HG03460 (cell line): ENCODE results near the gene COIL.

Source experiments
- ATAC-seq: cut with Tn5 transposase; IDR thresholded peaks from one replicate; pipeline ENCODE4 v1.9.1; 2021; ENCODE audit not compliant: unreplicated experiment

Gene COIL

GRCh38 chr17:56910509-56911235 is 50.2 kb downstream of the COIL start:
- ATAC-seq: no peak

DNA sequence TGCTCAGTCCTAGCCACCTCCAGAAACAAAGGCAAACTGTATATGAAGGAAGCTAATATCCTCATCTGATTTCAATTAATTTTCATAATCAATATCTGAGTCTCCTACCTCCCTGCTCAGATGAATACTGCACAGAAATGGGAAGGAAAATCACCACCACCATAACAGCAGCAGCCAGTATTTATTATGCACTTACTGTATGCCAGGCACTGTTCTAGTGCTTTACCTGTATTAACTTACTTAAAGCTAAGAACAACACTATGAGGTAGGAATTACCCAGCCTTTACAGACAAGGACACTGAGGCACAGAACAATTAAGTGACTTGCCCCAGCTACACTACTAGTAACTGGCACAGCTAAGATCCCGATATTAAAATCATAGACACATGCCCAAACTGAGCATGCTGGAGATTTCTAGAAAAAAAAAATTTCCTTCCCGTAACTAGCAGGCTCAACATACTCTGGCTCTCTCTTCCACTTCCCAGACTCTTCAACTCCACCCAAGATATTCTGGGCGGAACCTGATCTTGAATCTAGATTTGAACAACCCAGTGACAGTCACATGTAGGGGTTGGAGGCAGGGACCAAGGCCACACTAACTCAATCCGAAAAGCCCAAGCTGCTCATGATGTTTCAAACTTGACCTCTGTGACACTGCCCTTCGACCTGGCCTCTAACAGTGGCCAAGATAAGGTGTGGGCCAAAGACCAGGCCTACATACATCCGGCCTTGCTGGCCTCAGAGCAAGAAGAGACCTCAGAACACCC is 50.9 kb downstream of the COIL start:
- ATAC-seq: no peak

DNA sequence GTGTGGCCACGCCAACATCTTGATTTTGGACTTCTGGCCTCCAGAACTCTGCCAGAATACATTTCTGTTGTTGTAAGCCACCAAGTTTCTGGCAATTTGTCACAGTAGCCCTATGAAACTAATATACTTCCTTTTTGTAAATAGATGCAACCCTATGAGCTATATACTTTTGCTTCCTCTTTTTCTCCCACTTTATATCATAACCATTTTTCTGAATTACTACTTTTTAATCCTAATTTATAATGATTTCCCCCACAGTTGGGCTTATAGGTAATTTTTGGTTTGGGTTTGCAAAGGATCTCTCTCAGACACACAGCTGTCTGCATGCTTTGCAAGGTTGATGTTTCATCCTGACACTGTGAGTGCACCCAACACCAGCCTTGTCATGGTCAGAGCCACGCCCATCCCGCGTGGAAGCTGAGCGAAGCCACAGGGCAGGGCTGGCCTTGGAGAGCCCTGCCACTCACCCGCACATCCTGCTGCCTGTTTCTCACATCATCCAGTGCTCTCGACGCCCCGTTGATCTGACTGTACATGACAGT is 52.8 kb downstream of the COIL start:
- ATAC-seq: peak; percentile 90

DNA sequence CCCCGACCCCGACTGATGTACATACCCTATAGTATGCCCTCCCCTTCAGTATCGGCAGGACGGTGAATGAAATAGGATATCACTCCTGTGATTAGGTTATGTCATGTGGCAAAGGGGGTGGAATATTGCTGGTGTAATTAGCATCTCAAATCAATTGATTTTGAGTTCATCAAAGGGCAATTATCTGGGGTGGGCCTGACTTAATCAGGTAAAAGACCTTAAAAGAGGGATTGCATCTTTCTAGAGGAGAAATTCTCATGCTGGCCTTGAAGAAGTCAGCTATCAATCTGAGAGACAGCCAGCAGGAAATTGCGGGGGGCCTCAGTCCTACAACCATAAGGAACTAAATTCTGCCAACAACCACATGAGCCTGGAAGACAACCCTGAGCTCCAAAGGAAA is 57.3 kb downstream of the COIL start:
- no peak for ATAC-seq

GRCh38 chr17:56902348-56902747 is 58.5 kb downstream of the COIL start:
- ATAC-seq: no peak

DNA sequence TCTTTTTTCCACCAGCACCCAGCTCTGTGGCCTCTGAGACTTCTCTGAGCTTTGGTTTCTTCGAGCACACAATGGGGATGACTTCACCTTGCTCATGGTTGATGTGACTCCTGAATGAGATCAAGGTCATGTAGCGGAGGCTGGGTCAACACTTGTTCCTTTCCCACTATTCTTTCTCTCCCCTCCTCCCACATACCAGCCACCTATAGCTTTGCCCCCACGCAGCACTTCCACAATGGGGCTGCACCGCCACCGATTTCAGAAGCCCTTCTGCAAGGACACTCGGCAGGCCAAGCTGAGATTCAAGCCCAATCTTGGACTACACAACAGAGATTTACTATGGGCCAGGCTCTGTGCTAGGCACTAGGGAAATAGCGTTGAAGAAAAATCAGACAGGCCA is 61.4 kb downstream of the COIL start:
- no peak for ATAC-seq

DNA sequence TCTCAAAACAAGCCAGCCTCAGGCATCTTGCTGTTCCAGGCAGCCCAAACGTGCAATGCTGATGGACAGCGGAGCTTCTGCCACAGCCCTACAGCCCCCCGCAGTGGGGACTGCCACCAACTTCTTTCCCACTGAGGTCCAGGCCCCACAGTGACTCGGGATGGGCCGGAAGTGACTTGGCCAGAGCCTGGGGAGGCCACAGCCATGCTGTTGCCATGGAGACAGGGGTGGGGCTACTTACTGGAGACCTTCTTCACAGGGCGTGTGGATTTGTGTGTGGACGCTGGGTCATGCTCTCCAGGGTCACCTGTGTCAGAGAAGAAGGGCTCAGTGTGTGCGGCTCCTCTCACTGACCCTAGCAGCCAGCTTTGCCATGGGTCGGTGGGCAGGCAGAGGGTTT is 62.0 kb downstream of the COIL start:
- ATAC-seq: no peak

- ATAC-seq: no peak
Observed at GRCh38 chr17:56897646-56898424, 63.0 kb downstream of the COIL start.

DNA sequence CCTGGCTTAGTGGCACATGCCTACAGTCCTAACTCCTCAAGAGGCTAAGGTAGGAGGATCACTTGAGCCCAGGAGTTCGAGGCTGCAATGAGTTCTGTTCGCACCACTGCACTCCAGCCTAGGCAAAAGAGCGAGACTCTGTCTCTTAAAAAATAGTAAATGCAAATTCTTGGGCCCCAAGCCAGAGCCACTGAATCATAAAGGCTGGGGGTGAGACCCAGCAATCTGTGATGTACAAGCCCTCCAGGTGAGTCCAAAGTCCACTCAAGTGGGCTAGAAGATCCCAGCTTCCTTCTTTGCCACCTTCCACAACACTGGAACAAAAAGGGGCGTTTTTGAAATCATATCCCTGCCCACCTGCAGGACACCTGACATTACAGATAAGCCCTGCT is 63.9 kb downstream of the COIL start:
- ATAC-seq: no peak

DNA sequence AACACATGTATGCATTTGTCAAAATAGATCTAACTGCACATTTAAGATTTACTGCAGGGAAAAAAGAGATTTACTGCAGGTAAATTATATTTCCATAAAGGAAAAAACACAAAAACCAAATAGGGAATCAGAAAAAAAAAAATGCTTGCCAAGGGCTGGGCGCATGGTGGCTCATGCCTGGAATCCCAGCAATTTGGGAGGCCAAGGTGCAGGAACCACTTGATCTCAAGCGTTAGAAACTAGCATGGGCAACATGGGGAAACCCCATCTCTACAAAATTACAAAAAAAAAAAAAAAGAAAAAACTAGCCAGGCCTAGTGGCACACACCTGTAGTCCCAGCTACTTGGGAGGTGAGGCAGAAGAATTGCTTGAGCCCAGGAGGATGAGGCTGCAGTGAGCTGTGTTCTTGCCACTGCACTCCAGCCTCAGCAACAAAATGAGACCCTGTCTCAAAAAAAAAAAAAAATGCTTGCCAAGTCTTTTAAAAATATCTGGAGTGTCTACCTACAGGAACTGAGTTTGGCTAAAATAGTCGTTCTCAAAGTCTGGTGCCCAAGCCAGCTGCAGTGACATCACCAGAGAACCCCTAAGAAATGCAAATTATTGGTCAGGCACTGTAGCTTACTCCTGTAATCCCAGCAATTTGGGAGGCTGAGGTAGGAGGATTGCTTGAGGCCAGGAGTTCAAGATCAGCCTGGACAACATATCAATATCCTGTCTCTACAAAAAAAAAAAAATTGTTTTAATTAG is 64.5 kb downstream of the COIL start:
- ATAC-seq: no peak

- no peak for ATAC-seq
Observed at GRCh38 chr17:56894859-56895455, 65.9 kb downstream of the COIL start.

GRCh38 chr17:56893503-56893902 is 67.3 kb downstream of the COIL start:
- ATAC-seq: no peak

DNA sequence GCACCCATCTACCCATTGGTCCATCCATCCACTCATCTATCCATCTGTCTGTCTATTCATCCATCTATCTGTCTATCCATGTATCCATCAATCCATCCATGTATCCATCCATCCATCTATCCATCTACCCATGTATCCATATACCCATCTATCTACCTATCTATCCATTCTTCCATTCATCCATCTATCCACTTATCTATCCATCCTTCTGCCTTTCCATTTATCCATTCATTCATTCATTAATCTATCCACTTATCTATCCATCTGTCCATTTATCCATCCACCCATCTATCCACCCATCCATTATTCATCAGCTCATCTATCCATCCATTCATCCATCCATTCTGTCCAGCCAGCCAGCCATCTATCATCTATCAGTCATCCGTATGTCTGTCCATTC is 68.5 kb downstream of the COIL start:
- ATAC-seq: no peak

- ATAC-seq: no peak
Observed at GRCh38 chr17:56891751-56892150, 69.1 kb downstream of the COIL start.

DNA sequence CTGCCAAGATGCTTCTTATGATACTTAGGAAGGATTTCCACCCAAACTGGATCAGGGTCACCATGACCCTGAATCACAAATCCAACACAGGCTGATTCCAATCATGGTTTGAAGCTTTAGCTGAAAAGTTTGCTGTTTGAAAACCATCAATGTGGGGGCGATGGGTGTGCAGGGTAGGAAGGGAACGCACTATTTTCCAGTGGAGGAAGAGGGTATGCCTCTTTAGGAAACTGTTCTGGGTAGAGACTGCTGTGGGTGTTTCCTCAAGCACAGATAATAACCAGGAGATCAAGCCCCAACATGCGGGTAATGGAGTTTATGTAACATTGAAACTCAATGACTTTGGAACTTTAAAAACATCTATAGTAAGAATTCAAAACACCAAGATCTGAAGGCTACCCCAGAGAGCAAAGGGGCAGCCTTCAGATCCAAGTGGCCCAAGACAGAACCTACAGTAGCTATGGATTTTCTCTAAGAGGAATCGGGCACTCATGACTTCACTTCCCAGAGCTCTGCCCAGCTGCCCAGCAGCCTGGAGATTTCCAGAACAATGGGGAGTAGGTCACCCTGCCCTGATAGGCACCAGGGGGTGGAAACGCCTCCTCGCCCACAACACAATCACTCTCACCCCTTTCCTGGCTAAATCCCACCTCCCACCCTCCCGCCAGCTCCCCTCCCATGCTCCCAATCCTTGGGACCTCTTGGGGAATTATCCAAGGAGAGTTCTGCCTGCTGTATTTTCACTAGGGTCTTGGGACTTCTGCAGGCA is 69.8 kb downstream of the COIL start:
- ATAC-seq: no peak

- ATAC-seq: no peak
Observed at GRCh38 chr17:56890390-56890789, 70.5 kb downstream of the COIL start.
